Neural progenitor cell (in vitro differentiated cells): Measurements from ENCODE around the gene HHAT. TPM values are rescaled to one million over a fixed set of nuclear protein-coding genes. Genes with fewer than 3 reads are reported as not detected.

Source experiments
- DNase-seq: peaks from one replicate; pipeline ENCODE4 v3.0.0-alpha.2; 2016; ENCODE audit warnings: low spot score
- H2AFZ ChIP-seq: fragments of 200-600 bp; sonication (generic); replicated peaks from 2 replicates; pipeline ENCODE4 v1.6.1; 2016; ENCODE audit warnings: antibody characterized with exemption
- H3F3A ChIP-seq: fragments of 200-600 bp; sonication (generic); 2 replicates; pipeline ENCODE4 v1.6.1; 2016; ENCODE audit warnings: antibody characterized with exemption, low read depth
- H3K27ac ChIP-seq: fragments of 200-600 bp; sonication (generic); 2 replicates; pipeline ENCODE4 v1.5.1; 2016; ENCODE audit warnings: mild to moderate bottlenecking
- H3K27me3 ChIP-seq: fragments of 200-600 bp; sonication (generic); 2 replicates; pipeline ENCODE4 v1.6.1; 2016; ENCODE audit warnings: mild to moderate bottlenecking, moderate library complexity
- H3K36me3 ChIP-seq: fragments of 200-600 bp; sonication (generic); 2 replicates; pipeline ENCODE4 v1.5.1; 2016
- H3K4me1 ChIP-seq: fragments of 200-600 bp; sonication (generic); 2 replicates; pipeline ENCODE4 v1.6.1; 2016; ENCODE audit warnings: mixed run types
- H3K4me2 ChIP-seq: fragments of 200-600 bp; sonication (generic); 2 replicates; pipeline ENCODE4 v1.6.1; 2016
- H3K4me3 ChIP-seq: fragments of 200-600 bp; sonication (generic); 2 replicates; pipeline ENCODE4 v1.5.1; 2016
- H3K79me2 ChIP-seq: fragments of 200-600 bp; sonication (generic); 2 replicates; pipeline ENCODE4 v1.6.1; 2016; ENCODE audit warnings: low read depth
- H3K9ac ChIP-seq: fragments of 200-600 bp; sonication (generic); 2 replicates; pipeline ENCODE4 v1.6.1; 2016
- H3K9me3 ChIP-seq: fragments of 200-600 bp; sonication (generic); 2 replicates; pipeline ENCODE4 v1.5.1; 2016; ENCODE audit warnings: low read depth
- H4K20me1 ChIP-seq: fragments of 200-600 bp; sonication (generic); 2 replicates; pipeline ENCODE4 v1.6.1; 2016; ENCODE audit warnings: low read depth
- H3K27ac Mint-ChIP-seq: 3 replicates; pipeline ENCODE4 v1.8.0; 2021; ENCODE audit warnings: mixed read lengths
- H3K27me3 Mint-ChIP-seq: 2 replicates; pipeline ENCODE4 v1.8.0; 2022; ENCODE audit warnings: low read depth, mild to moderate bottlenecking, inconsistent platforms, moderate library complexity, mixed read lengths; ENCODE audit not compliant: insufficient read depth
- H3K36me3 Mint-ChIP-seq: 3 replicates; pipeline ENCODE4 v1.8.0; 2021; ENCODE audit warnings: mixed read lengths
- H3K4me1 Mint-ChIP-seq: 3 replicates; pipeline ENCODE4 v1.8.0; 2021; ENCODE audit warnings: mixed read lengths
- H3K4me3 Mint-ChIP-seq: 3 replicates; pipeline ENCODE4 v1.8.0; 2021; ENCODE audit warnings: mild to moderate bottlenecking, moderate library complexity, mixed read lengths
- H3K9me3 Mint-ChIP-seq: 3 replicates; pipeline ENCODE4 v1.8.0; 2020; ENCODE audit warnings: mixed read lengths
- EZH2 ChIP-seq: fragments of 200-600 bp; sonication (generic); IDR thresholded peaks from 2 replicates; pipeline ENCODE4 v1.6.1; 2017; ENCODE audit warnings: antibody characterized with exemption, mild to moderate bottlenecking, moderate library complexity
- EZH2phosphoT487 ChIP-seq: fragments of 200-600 bp; sonication (generic); IDR thresholded peaks from 2 replicates; pipeline ENCODE4 v1.6.1; 2017; ENCODE audit warnings: antibody characterized with exemption
- total RNA-seq: library from RNA; depleted of rRNA; stranded (reverse); fragments of >200 nt; gene quantifications from 2 replicates; pipeline ENCODE4 v1.2.3, GENCODE V29; 2015; ENCODE audit warnings: low replicate concordance
- TF ChIP-seq, protein P1 (sequence below): fragments of 200-600 bp; sonication (generic); IDR thresholded peaks from 2 replicates; pipeline ENCODE4 v1.5.1; 2017; ENCODE audit warnings: antibody characterized with exemption, mild to moderate bottlenecking

Gene HHAT
- total RNA-seq, 1 donor from 2014 or later, result 10.3 TPM

- H3K4me2 ChIP-seq, result no peak overlapping the region
- no peaks in the 10 kb centered on the region for H3K36me3 ChIP-seq
- H2AFZ ChIP-seq, result no peak overlapping the region
Measured at GRCh38 chr1:210600421-210601159, 271.9 kb downstream of the HHAT start.

DNA sequence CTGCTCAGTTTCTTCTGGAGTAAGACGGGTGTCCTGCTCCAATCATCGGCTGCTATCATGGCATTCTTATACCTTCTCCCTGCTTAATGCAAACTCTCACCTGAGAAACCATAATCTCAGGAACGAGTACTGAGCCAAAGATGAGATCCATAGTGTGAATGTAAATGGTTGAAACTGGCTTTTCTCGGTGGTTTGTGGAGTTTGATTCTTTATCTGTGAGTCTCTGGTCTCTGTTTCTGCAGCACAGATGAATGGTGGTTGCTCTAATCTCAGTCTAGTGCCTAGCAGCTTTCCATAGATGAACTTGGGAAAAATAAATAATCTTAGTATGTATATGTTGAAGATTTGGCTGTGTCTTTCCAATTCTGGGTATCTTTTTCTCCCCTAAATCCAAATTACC lies 274.4 kb downstream of the HHAT start:
- Histone ChIP-seq H3K27me3 (no peaks in the 10 kb centered on the region), H3K27ac (no peak overlapping the region), H3K9ac (no peak overlapping the region), H3K79me2 (no peaks in the 10 kb centered on the region), H3F3A (no peaks in the 10 kb centered on the region), H4K20me1 (no peaks in the 10 kb centered on the region), H2AFZ (no peak overlapping the region), H3K4me3 (no peak overlapping the region), H3K36me3 (no peaks in the 10 kb centered on the region), H3K9me3 (no peaks in the 10 kb centered on the region), H3K4me1 (peaks cover 14% of the 10 kb centered on the region), H3K4me2 (no peak overlapping the region)
- Mint-ChIP-seq H3K4me3 (no peak overlapping the region), H3K36me3 (no peaks in the 10 kb centered on the region), H3K4me1 (peaks cover 14% of the 10 kb centered on the region), H3K9me3 (peaks cover 6% of the 10 kb centered on the region), H3K27me3 (peaks cover 4% of the 10 kb centered on the region), H3K27ac (no peak overlapping the region)
- no peak for DNase-seq
- TF ChIP-seq EZH2phosphoT487, result no peak
- TF ChIP-seq, protein P1, sequence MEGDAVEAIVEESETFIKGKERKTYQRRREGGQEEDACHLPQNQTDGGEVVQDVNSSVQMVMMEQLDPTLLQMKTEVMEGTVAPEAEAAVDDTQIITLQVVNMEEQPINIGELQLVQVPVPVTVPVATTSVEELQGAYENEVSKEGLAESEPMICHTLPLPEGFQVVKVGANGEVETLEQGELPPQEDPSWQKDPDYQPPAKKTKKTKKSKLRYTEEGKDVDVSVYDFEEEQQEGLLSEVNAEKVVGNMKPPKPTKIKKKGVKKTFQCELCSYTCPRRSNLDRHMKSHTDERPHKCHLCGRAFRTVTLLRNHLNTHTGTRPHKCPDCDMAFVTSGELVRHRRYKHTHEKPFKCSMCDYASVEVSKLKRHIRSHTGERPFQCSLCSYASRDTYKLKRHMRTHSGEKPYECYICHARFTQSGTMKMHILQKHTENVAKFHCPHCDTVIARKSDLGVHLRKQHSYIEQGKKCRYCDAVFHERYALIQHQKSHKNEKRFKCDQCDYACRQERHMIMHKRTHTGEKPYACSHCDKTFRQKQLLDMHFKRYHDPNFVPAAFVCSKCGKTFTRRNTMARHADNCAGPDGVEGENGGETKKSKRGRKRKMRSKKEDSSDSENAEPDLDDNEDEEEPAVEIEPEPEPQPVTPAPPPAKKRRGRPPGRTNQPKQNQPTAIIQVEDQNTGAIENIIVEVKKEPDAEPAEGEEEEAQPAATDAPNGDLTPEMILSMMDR, result no peak
- TF ChIP-seq EZH2, result no peak

More at GRCh38 chr1:210600421-210601159, 271.9 kb downstream of the HHAT start:
- H3K27ac ChIP-seq, result no peak overlapping the region
- no peaks in the 10 kb centered on the region for H3K79me2 ChIP-seq
- no peak for TF ChIP-seq EZH2phosphoT487
- TF ChIP-seq, protein P1, result no peak
- no peak for TF ChIP-seq EZH2
- peak; percentile 25 for DNase-seq
- no peaks in the 10 kb centered on the region for H3K9me3 ChIP-seq
- no peak overlapping the region for H3K9ac ChIP-seq
- no peaks in the 10 kb centered on the region for H4K20me1 ChIP-seq
- H3K4me1 ChIP-seq, result peaks cover 14% of the 10 kb centered on the region
- Mint-ChIP-seq H3K4me1 (peaks cover 16% of the 10 kb centered on the region), H3K9me3 (no peaks in the 10 kb centered on the region), H3K4me3 (no peak overlapping the region), H3K27ac (no peak overlapping the region), H3K36me3 (no peaks in the 10 kb centered on the region), H3K27me3 (peaks cover 4% of the 10 kb centered on the region)
- H3K27me3 ChIP-seq, result no peaks in the 10 kb centered on the region
- H3K4me3 ChIP-seq, result no peak overlapping the region
- no peaks in the 10 kb centered on the region for H3F3A ChIP-seq

GRCh38 chr1:210605099-210605498 lies 276.4 kb downstream of the HHAT start:
- no peak for TF ChIP-seq EZH2
- TF ChIP-seq, protein P1, result no peak
- no peak for TF ChIP-seq EZH2phosphoT487
- Mint-ChIP-seq H3K27me3 (peaks cover 4% of the 10 kb centered on the region), H3K4me3 (no peak overlapping the region)

More at GRCh38 chr1:210605099-210605498, 276.4 kb downstream of the HHAT start:
- no peak overlapping the region for H3K27ac ChIP-seq
- H3K4me1 ChIP-seq, result peaks cover 10% of the 10 kb centered on the region
- no peaks in the 10 kb centered on the region for H3K36me3 ChIP-seq
- H3K27ac Mint-ChIP-seq, result no peak overlapping the region
- H3K4me2 ChIP-seq, result no peak overlapping the region
- no peaks in the 10 kb centered on the region for H4K20me1 ChIP-seq
- H3K9me3 Mint-ChIP-seq, result peaks cover 6% of the 10 kb centered on the region
- peaks cover 10% of the 10 kb centered on the region for H3K4me1 Mint-ChIP-seq
- H2AFZ ChIP-seq, result no peak overlapping the region
- no peak overlapping the region for H3K9ac ChIP-seq
- H3K9me3 ChIP-seq, result no peaks in the 10 kb centered on the region
- DNase-seq, result no peak
- H3K27me3 ChIP-seq, result no peaks in the 10 kb centered on the region
- no peaks in the 10 kb centered on the region for H3F3A ChIP-seq
- no peaks in the 10 kb centered on the region for H3K36me3 Mint-ChIP-seq
- H3K4me3 ChIP-seq, result no peak overlapping the region
- no peaks in the 10 kb centered on the region for H3K79me2 ChIP-seq
